Heart right ventricle (tissue), 16 donors: ENCODE results near the gene HS3ST4. TPM values are rescaled to one million over a fixed set of nuclear protein-coding genes. Genes with fewer than 3 reads are reported as not detected.

Source experiments
- ATAC-seq, 8 donors: fragments of 200-7000 bp; cut with Tn5 transposase; one replicate each; pipeline ENCODE4 v1.9.1; 2020; ENCODE audit warnings: mild to moderate bottlenecking in 8 of 8, moderate library complexity in 8 of 8, moderate number of reproducible peaks in 1 of 8
- DNase-seq, 2 donors: peaks; one replicate each; pipeline ENCODE4 v3.0.0-alpha.2; 2020
- H3K27ac ChIP-seq, 10 donors: fragments of 200-600 bp; sonication (generic) in 2 of 10; one replicate each; pipeline versions ENCODE4 v1.5.0 to v1.8.0; 2020 to 2022; ENCODE audit warnings: mild to moderate bottlenecking in 3 of 10
- H3K27me3 ChIP-seq, 7 donors: fragments of 200-600 bp; one replicate each; pipeline ENCODE4 v1.8.0; 2021 to 2022; ENCODE audit warnings: mild to moderate bottlenecking in 2 of 7
- H3K36me3 ChIP-seq, 9 donors: fragments of 200-600 bp; sonication (generic) in 1 of 9; one replicate each; pipeline versions ENCODE4 v1.5.0 to v1.8.0; 2020 to 2022; ENCODE audit warnings: mild to moderate bottlenecking in 2 of 9
- H3K4me1 ChIP-seq, 9 donors: fragments of 200-600 bp; sonication (generic) in 1 of 9; one replicate each; pipeline versions ENCODE4 v1.5.0 to v1.8.0; 2020 to 2022; ENCODE audit warnings: mild to moderate bottlenecking in 4 of 9
- H3K4me3 ChIP-seq, 10 donors: fragments of 200-600 bp; sonication (generic) in 2 of 10; one replicate each; pipeline versions ENCODE4 v1.5.0 to v1.8.0; 2020 to 2022; ENCODE audit warnings: mild to moderate bottlenecking in 7 of 10, moderate library complexity in 2 of 10
- H3K9me3 ChIP-seq, 11 donors: fragments of 200-600 bp in 10 of 11; sonication (generic) in 2 of 11; one replicate each; pipeline versions ENCODE4 v1.5.0 to v1.8.0; 2013 to 2022; ENCODE audit warnings: mild to moderate bottlenecking in 2 of 11, control low read depth in 1 of 11, moderate library complexity in 1 of 11
- WGBS, 2 donors: extraction: QIAGEN DNeasy Blood & Tissue Kit; methylation state at CpG; one replicate each; pipeline ENCODE4 v1.1.7; 2013; ENCODE audit warnings: inconsistent platforms in 1 of 2; 5-methylcytosine and 5-hydroxymethylcytosine counted together
- intact Hi-C, 10 donors: fragments of 100-400 bp; cut with DNase I; formaldehyde crosslinking; loops; one replicate each; pipeline versions ENCODE4 v1.11.1 to v1.14.2; 2022
- polyA plus RNA-seq, 2 donors: library from polyadenylated mRNA; stranded (reverse); fragments of 200-250 nt; gene quantifications; one replicate each; pipeline ENCODE4 v1.2.3, GENCODE V29; 2013
- total RNA-seq, 10 donors: library from RNA; stranded (reverse); fragmentation: NEBNext Ultra II Directional in 3 of 10; extraction: Animal tissue kit (Norgen Biotek cat#: 25700) in 3 of 10; gene quantifications; one replicate each; pipeline versions ENCODE4 v1.2.1 to v1.2.4, GENCODE V29; 2021 to 2023
- TF ChIP-seq, protein P1 (sequence below), 9 donors: fragments of 200-600 bp; sonication (generic) in 2 of 9; IDR thresholded peaks; one replicate each; pipeline versions ENCODE4 v1.5.0 to v1.8.0; 2021 to 2022; ENCODE audit warnings: antibody characterized with exemption in 9 of 9, mild to moderate bottlenecking in 5 of 9, moderate library complexity in 1 of 9
- donor health status: Arrhythmogenic right ventricular cardiomyopathy.
- donor health status: ischemic (EF 13 %, LVEDD 7.1; RV severe dilation, severe dysfunction).
- donor health status: healthy with polysubstance abuse.
- donor health status: DM: no; HTN: yes; CAD: no.
- donor health status: DM: no; HTN: no; CAD: no.
- donor health status: ischemic (EF 25% LVEDD 6.9; RV normal size, moderate dysfunction).
- donor health status: ischemic (EF 25% LVEDD 5.7; RV mildly dilated, moderate dysfunction).
- donor health status: healthy.
- donor health status: DM: yes; HTN: yes; CAD: no.
- donor health status: Ischemic cardiomyopathy.
- donor health status: ischemic (EF 35%, LVEDD 5.7; RV mildly dilated, moderate dysfunction).
- donor health status: nonischemic (EF 11% LVEDD 7.7; RV severe dilation, severe dysfunction).
- donor health status: DM: yes; HTN: yes; CAD: no.
- donor health status: PGD.
- donor health status: ischemic (EF 29% LVEDD 5.4; RV normal size, mild dysfunction).
- donor health status: nonischemic (EF 23%, LVEDD 6.1; RV moderate dilation, normal function).

HS3ST4 gene
- total and polyA plus RNA-seq, 12 donors = 0.01 TPM; not detected in 11

DNA sequence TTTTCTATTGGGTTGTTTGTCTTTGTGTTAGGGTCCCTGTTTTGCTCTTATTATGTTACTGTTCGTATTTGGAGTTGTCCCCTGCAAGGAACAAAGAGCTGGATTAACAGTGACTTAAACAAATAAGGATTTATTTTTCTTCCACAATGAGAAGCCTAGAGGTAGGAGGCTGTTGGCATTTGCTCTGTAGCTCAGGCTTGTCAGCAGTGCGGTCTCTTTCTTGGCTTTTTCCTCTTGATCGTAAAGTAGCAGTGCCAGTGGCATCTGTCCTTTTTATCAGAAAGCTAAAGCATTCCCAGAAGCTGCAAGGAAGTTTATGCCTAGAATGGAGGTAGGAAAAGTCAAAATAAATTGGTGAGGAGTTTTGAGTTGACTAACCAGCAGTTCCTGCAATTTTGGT is 154.1 kb downstream of the HS3ST4 start:
- no peak overlapping the region for H3K27ac ChIP-seq
- peaks cover 0 to 3% (median 0%) of the 10 kb centered on the region in 11 donors for H3K9me3 ChIP-seq
- peaks cover 0 to 42% (median 6%) of the 10 kb centered on the region in 7 donors for H3K27me3 ChIP-seq
- DNase-seq (no peak), ATAC-seq (no peak)
- TF ChIP-seq, protein P1, sequence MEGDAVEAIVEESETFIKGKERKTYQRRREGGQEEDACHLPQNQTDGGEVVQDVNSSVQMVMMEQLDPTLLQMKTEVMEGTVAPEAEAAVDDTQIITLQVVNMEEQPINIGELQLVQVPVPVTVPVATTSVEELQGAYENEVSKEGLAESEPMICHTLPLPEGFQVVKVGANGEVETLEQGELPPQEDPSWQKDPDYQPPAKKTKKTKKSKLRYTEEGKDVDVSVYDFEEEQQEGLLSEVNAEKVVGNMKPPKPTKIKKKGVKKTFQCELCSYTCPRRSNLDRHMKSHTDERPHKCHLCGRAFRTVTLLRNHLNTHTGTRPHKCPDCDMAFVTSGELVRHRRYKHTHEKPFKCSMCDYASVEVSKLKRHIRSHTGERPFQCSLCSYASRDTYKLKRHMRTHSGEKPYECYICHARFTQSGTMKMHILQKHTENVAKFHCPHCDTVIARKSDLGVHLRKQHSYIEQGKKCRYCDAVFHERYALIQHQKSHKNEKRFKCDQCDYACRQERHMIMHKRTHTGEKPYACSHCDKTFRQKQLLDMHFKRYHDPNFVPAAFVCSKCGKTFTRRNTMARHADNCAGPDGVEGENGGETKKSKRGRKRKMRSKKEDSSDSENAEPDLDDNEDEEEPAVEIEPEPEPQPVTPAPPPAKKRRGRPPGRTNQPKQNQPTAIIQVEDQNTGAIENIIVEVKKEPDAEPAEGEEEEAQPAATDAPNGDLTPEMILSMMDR (IDR thresholded peaks at IDR 0.05) = no peak
- no peak overlapping the region for H3K4me3 ChIP-seq
- 49 to 52% methylated on average over 3 of the region's 3 CpGs for WGBS, 2 donors
- no peaks in the 10 kb centered on the region for H3K36me3 ChIP-seq
- intact Hi-C loops = no loop called here
- no peaks in the 10 kb centered on the region for H3K4me1 ChIP-seq

DNA sequence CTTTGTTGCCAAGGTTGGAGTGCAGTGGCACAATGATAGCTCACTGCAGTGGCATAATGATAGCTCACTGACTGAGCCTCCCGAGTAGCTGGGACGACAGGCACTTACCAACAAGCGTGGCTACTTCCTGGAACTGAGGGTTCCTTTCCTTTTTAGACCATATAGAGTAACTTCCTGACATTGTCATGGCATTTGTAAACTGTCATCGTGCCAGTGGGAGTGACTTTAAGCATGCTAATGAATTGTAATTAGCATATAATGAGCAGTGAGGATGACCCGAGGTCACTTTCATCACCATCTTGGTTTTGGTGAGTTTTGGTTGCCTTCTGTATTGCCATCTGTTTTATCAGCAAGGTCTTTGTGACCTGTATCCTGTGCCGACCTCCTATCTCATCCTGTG is 162.4 kb downstream of the HS3ST4 start:
- DNase-seq (no peak), ATAC-seq (no peak)
- intact Hi-C loops = no loop called here
- Histone ChIP-seq H3K4me1 (no peaks in the 10 kb centered on the region), H3K27ac (no peak overlapping the region), H3K9me3 (peaks cover 0 to 13% (median 8%) of the 10 kb centered on the region in 11 donors), H3K27me3 (peaks cover 0 to 41% (median 0%) of the 10 kb centered on the region in 7 donors), H3K4me3 (no peak overlapping the region), H3K36me3 (no peaks in the 10 kb centered on the region)
- TF ChIP-seq, protein P1 (IDR thresholded peaks at IDR 0.05) = no peak
- 26 to 28% methylated on average over 6 of the region's 6 CpGs for WGBS, 2 donors

- ATAC-seq (no peak), DNase-seq (no peak)
- peaks cover 0 to 22% (median 8%) of the 10 kb centered on the region in 11 donors for H3K9me3 ChIP-seq
- no peak overlapping the region for H3K4me3 ChIP-seq
- intact Hi-C loops = no loop called here
- no peak overlapping the region for H3K27ac ChIP-seq
- H3K27me3 ChIP-seq = peaks cover 0 to 36% (median 0%) of the 10 kb centered on the region in 7 donors
- H3K4me1 ChIP-seq = no peaks in the 10 kb centered on the region
- H3K36me3 ChIP-seq = no peaks in the 10 kb centered on the region
- TF ChIP-seq, protein P1 (IDR thresholded peaks at IDR 0.05) = no peak
- 10 to 13% methylated on average over 1 of the region's 1 CpG for WGBS, 2 donors
These were observed 163.3 kb downstream of the HS3ST4 start for GRCh38 chr16:25855063-25855462.

DNA sequence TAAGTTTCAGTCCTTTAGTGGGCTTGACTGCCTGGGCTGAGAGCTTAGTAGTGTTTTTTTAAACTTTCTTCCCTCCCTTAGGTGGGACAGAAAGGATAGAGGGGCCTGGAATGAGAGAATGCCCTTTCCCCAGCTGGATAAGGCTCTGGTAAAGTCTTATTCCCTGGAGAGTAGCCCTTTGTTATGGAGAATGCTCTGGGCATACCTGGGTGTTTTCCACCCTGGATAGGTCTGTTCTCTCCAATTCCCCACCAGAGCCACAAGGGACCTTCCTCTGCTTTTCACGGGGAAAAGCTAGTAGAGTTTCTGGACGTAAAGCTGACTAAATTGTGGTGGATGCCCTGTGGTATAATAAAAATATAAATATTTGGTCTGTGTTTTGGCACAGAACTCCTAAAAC is 164.1 kb downstream of the HS3ST4 start:
- Histone ChIP-seq H3K4me1 (no peaks in the 10 kb centered on the region), H3K9me3 (peaks cover 0 to 24% (median 8%) of the 10 kb centered on the region in 11 donors), H3K27me3 (peaks cover 0 to 36% (median 0%) of the 10 kb centered on the region in 7 donors), H3K4me3 (no peak overlapping the region), H3K27ac (no peak overlapping the region), H3K36me3 (no peaks in the 10 kb centered on the region)
- intact Hi-C loops = no loop called here
- TF ChIP-seq, protein P1 (IDR thresholded peaks at IDR 0.05) = no peak
- 16 to 39% methylated on average over 2 of the region's 2 CpGs for WGBS, 2 donors
- ATAC-seq (no peak), DNase-seq (no peak)
